IPS DF 4.7 (cell line): ENCODE data around the gene AK9.
"Not testable (repeated sequence)": the region's sequence is repeated elsewhere in the genome, so short reads cannot be mapped to it uniquely, and the experiment has no call there.

Experiments used
- DNase-seq: peaks from one replicate; pipeline ENCODE4 v3.0.0-alpha.2; 2013; ENCODE audit warnings: low spot score; ENCODE audit errors: extremely low read depth

The AK9 gene

DNA sequence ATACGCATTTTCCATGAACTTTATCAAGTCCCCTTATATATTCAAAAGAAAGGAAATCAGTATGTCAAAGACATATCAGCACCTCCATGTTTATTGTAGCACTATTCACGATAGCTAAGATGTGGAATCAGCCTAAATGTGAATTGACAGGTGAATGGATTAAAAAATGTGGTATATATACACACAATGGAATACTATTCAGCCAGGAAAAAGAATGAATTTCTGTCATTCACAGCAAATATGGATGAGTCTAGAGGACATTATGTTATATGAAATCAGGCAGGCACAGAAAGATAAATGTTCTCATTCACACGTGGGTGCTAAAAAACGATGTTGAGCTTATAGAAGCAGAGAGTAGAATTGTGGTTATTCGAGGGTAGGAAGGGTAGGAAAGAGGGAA, 5.4 kb upstream of the AK9 start:
- DNase-seq, result no peak

- DNase-seq, result no peak
Observed at GRCh38 chr6:109695468-109695867, 4.5 kb upstream of the AK9 start.

GRCh38 chr6:109693111-109693510, 2.1 kb upstream of the AK9 start:
- DNase-seq, result no peak

DNA sequence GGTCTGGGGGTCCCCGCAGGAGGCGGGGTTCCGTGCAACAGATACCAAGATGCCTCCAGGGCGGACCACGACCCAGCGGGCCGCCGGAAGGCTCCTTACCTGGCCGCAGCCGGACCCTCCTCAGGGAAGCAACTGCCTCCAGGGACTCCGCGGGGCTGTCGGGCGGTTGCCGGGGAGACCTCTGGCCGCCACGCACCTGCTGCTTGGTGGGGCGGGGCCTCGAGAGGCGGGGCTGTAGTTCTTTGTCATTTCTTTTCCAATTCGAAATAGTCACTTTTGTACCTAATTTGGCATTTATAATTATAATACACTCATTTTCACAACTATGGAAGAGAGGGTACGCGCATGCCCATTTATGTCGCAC, 647 bp downstream of the AK9 start:
- no peak for DNase-seq

- no peak for DNase-seq
Observed at GRCh38 chr6:109687271-109687761, 3.7 kb downstream of the AK9 start.

DNA sequence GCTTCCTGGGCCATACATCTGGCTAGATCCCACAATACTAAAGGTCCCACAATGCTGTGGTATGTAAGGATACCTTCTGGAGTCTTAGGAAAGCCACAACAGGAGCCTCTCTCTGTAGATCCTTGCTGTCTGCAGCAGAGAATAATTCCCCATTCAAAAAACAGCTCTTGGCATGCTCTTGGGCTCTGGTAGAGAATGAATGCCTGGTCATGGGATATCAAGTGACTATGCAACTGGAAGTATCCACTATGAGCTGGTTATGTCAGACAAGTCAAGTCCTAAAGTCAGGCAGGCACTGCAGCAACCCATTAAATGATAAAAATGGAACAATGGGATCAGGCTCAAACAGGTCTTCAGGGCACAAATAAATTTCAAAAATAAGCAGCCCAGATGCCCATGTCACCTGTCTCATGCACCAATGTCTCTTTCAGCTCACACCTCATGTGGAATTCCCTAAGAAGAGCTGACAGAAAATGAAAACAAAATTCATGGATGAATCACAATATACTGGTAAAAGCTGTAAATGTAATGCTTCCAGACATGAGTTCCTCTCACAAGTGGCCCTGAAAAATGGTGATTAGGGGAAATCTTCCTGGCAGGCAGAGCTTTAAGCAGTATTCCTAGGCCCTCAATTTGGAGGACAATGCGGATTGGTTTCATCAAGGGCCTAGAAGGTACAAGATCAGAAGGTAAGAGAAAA, 4.3 kb downstream of the AK9 start:
- DNase-seq, result no peak

GRCh38 chr6:109678661-109679505, 12.1 kb downstream of the AK9 start:
- not testable (repeated sequence) for DNase-seq

DNA sequence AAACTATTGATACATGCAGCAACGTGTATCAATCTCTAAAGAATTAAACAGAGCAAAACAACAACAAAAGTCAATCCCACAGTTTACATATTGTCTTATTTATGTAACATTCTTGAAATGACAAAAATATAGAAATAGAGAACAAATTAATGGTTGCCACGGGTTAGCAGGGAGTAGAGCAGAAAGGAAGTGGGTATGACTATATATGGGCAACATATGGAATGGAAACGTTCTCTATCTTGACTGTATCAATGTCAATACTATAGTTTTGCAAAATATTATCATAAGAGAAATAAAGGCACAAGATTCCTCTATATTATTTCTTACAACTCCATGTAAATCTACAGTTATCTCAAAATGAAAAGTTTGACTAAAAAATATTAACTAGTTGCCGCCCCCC, 12.8 kb downstream of the AK9 start:
- DNase-seq, result no peak

GRCh38 chr6:109676724-109677123, 14.3 kb downstream of the AK9 start:
- DNase-seq, result no peak

DNA sequence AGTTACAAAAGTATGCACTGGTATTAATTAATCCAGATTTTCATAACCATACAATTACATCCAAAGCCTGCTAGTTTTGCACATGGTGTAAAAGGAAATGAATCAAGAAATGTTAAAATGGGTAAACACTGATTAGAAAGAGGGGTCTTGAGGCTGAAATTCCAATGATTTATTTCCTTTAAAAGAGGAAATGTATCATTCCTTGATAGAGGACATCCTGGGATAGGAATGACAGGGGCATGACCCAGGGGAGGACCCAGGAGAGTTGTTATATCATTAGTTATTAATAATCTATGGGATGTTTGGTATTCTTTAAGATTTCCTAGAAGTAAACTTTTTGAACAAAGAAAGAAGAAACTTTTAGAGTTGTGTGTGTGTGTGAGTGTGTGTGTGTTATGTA, 18.2 kb downstream of the AK9 start:
- no peak for DNase-seq

- DNase-seq, result no peak
Observed at GRCh38 chr6:109672175-109672574, 18.8 kb downstream of the AK9 start.

DNA sequence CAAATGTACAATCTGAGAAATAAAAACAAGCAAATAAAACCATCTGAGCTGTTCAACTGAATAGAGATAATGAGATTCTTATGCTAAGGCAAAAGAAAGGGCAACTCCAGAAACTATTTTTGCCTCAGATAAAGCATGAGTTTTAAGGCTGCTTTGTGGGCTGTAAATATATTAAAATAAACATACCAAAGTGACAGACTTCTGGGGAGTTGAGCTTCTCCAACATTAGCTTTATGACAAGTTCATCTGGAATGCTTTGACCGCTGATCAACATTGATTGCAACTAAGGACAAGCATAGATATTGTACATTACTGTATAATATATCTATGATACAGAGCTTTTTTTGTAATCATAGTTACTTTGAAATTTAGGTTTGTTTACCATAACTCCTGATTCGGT, 19.3 kb downstream of the AK9 start:
- DNase-seq, result no peak

DNA sequence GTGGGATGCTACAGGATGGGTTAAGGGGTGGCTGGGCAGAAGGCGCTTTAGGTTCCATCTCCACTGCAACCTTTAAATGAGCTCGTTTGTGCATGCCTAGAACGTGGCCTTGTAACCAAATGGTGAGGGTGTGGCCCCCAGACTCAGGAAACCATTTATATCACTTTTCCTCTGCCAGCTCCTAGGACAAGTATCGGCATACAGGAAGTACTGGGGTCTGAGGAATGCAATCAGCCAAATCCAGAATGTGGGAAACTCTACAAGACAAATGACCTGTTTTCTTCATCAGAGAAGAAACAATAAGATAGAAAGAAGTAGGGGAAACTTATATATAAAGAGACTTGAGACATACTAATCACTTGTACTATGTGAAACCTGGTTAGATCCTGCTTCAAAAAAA, 21.2 kb downstream of the AK9 start:
- no peak for DNase-seq

GRCh38 chr6:109662192-109662591, 28.8 kb downstream of the AK9 start:
- DNase-seq, result no peak

DNA sequence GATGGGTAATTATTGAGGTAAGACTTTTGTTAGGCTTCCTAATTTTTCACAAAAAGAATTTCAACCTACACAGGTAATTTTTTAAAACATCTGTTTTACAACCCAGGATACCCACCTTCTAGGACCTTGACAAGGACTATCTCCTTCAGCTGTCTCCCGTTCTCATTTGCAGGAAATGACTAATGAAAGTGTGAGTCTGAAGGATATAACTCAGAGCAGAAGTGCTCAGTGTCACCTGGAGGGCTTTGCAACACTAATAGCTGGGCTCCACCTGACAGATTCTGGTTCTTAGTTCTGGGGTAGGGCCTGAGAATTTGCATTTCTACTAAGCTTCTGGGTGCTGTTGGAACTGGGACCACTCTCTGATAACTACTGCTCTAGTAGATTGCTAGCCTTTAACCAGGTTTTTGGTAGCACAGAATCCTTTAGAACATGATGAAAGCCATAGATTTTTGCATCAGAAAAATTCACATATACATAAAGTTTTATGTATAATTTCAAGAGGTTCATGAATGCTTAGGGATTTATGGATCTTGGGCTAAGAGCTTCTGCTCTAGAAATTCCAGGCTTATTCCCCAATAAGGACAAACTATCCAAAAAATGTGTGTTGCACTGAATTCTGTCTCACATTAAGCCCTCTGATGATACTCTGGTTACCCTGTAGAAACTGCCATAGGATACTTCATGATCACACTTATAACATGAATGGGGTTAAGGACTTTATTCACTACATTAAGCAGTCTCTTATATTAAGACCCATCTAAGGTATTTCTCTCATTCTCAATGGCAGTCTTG, 30.3 kb downstream of the AK9 start:
- no peak for DNase-seq

DNA sequence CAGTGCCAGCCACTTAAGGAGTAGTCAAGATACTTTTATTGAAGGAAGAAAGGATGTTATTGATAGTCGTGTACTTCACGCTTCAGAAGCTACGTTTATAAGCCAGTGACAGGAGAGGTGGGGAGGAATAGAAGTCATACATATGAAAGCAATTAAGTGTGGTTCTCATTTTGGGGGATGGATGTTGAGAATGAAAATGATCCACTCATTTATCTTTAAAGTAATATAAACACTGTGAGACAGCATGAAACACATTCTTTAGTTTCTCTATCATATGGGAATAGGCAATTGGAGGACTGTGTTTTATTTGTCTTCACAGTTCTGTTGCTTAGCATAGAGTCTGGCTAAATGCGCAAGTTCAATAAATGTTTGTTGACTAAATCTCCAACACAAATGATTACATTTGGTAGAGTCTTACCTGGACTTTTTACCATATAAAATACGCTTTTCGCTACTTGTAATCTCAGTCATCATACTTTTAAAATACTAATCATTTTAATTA, 35.2 kb downstream of the AK9 start:
- DNase-seq, result no peak

GRCh38 chr6:109653264-109653663, 37.7 kb downstream of the AK9 start:
- DNase-seq, result no peak

DNA sequence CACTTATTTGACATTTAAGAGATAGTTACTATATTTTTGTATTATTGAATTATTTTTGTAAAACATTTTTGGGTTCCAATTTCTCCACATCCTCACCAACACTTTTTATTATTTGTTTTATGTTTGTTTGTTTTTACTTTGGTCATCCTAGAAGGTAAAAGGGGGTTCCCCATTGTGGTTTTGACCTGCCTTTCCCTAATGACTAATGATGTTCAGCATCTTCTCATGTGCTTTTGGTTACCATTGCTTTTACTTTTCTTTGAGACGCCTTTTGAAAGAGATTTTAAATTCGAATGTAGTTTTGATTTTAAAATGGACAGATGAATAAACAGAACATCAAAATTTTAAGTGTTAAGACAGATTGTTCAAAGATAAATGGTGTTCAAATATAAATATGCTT, 46.9 kb downstream of the AK9 start:
- DNase-seq, result no peak

GRCh38 chr6:109632405-109632804, 58.6 kb downstream of the AK9 start:
- DNase-seq, result no peak

GRCh38 chr6:109631403-109631802, 59.6 kb downstream of the AK9 start:
- no peak for DNase-seq

DNA sequence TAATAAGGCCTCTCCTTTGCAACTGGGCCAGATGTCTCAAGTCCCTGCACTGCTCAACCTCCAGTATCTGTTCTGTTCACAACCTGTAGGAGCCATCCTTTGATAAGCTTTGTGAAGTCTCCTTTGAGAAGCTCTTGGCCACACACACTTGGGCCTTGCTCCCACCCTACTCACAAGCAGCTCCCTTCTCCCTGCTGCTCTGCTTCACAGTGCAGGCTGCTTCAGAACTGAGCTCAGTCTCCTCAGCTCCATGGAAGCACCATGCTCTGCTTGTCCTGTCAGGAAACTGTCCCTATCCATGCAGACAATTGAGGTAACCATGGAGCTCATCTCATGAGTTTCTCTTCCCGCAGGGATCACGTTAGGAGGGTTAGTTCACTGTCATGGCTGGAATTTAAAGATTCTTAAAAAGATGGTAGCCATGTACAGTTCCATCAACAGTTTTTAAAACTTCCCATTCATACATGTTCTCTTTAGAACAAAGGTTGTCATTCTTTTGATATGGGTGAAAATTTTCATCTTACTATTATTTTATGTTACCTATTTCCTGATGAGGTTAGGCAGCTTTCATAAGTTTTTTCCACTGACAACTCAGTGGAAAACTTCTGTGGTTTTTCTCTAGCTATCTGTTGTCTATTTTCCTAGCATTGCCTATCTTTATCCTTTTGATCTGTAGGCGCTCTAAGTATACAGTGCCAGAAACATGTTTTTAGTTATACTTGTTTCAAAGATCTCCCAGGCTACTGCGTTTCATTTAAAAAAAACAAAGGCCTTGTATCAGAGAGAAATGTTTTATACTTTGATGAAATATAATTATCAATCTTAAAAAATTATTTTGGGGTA, 62.6 kb downstream of the AK9 start:
- no peak for DNase-seq
